Measurements from ENCODE around the gene FMNL1. TPM values are rescaled to one million over a fixed set of nuclear protein-coding genes. Genes with fewer than 3 reads are reported as not detected.

Gene FMNL1
- total and polyA plus RNA-seq, 12 donors = 0.72 to 31.9 (median 13.8) TPM

DNA sequence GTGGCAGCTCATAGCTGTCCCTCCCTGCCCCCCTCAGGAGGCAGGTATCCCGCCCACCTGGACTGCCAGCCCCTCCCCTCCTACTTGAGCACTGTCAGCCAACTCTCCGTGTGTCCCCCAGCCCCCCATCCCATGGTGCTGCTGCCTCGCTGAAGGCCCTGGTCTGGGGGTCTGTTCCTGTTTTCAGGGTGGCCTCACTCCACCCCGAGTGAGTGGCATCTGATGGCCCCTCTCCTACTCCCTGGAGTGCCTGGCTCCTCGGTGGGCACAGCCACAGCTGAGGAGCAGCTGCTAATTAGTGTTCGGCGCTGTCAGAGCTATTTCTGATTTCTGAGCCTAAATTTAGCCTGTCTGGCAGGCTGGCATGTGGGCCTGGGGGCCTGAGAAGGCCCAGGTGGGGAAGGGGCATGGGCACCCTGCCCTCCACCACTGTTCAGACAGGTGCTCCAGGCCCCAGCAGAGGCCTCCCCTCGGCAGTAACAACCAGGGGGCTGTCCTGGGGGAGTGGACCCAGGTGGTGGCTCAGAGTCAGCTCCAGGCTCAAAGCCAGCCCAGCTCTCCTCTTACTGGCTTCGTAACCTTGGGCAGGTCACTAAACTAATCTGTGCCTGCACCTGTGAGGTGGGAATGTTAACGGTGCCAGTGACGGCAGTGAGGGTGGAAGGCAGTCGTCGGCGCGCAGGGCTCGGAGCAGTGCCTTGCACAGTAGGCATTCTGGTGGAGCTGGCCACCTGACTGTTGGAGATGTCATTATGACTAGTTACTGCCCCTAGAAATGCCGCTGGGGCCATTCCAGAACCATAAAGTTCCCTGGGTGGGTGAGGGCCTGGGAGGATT, 6.5 kb downstream of the FMNL1 start:
- H3K9me3 ChIP-seq (replicated peaks in 1 of 3) = no peaks in the 10 kb centered on the region
- H3K4me1 ChIP-seq (replicated peaks in 1 of 2) = peaks cover 8 to 29% of the 10 kb centered on the region in 2 donors

GRCh38 chr17:45228763-45229539, 7.3 kb downstream of the FMNL1 start:
- 52 to 70% (median 63%) methylated on average over 10 to 19 of the region's 19 CpGs for WGBS, 4 donors
- intact Hi-C loops (cut with DNase I) = loop anchor here in 1 of 2 donors (10.0 kb wide), 1 partner anchor 606 kb away; no protein-coding TSS in a partner anchor
- peak overlapping the region in 3 of 5 donors; percentile 41 to 85 (median 61) for H3K27ac ChIP-seq
- H3K4me1 ChIP-seq (replicated peaks in 1 of 2) = peaks cover 8 to 29% of the 10 kb centered on the region in 2 donors
- peak; percentile 67 to 83 (median 75) for DNase-seq
- H3K27me3 ChIP-seq = no peaks in the 10 kb centered on the region
- TF ChIP-seq POLR2A (IDR thresholded peaks at IDR 0.05) = no peak
- TF ChIP-seq, protein P1, sequence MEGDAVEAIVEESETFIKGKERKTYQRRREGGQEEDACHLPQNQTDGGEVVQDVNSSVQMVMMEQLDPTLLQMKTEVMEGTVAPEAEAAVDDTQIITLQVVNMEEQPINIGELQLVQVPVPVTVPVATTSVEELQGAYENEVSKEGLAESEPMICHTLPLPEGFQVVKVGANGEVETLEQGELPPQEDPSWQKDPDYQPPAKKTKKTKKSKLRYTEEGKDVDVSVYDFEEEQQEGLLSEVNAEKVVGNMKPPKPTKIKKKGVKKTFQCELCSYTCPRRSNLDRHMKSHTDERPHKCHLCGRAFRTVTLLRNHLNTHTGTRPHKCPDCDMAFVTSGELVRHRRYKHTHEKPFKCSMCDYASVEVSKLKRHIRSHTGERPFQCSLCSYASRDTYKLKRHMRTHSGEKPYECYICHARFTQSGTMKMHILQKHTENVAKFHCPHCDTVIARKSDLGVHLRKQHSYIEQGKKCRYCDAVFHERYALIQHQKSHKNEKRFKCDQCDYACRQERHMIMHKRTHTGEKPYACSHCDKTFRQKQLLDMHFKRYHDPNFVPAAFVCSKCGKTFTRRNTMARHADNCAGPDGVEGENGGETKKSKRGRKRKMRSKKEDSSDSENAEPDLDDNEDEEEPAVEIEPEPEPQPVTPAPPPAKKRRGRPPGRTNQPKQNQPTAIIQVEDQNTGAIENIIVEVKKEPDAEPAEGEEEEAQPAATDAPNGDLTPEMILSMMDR (IDR thresholded peaks at IDR 0.05) = no peak
- H3K9me3 ChIP-seq (replicated peaks in 1 of 3) = no peaks in the 10 kb centered on the region
- no peak overlapping the region for H3K4me3 ChIP-seq
- H3K36me3 ChIP-seq (replicated peaks in 1 of 2) = no peaks in the 10 kb centered on the region

More for the DNA sequence above, 6.5 kb downstream of the FMNL1 start:
- TF ChIP-seq, protein P1 (IDR thresholded peaks at IDR 0.05) = no peak
- TF ChIP-seq POLR2A (IDR thresholded peaks at IDR 0.05) = no peak
- WGBS, 4 donors = 60 to 65% (median 64%) methylated on average over 4 to 17 of the region's 17 CpGs
- Histone ChIP-seq H3K36me3 (replicated peaks in 1 of 2) (no peaks in the 10 kb centered on the region), H3K27me3 (no peaks in the 10 kb centered on the region), H3K4me3 (no peak overlapping the region), H3K27ac (peak overlapping the region in 4 of 5 donors; percentile 33 to 85 (median 51))
- intact Hi-C loops (cut with DNase I) = loop anchor here in 1 of 2 donors (10.0 kb wide), 1 partner anchor 607 kb away; no protein-coding TSS in a partner anchor
- peak in 1 of 7 donors; percentile 16 for DNase-seq

GRCh38 chr17:45229681-45230409, 8.2 kb downstream of the FMNL1 start:
- no peaks in the 10 kb centered on the region for H3K9me3 ChIP-seq (replicated peaks in 1 of 3)
- H3K4me1 ChIP-seq (replicated peaks in 1 of 2) = peaks cover 8 to 29% of the 10 kb centered on the region in 2 donors
- peak overlapping the region in 2 of 5 donors; percentile 61 to 85 for H3K27ac ChIP-seq
- H3K36me3 ChIP-seq (replicated peaks in 1 of 2) = no peaks in the 10 kb centered on the region
- intact Hi-C loops (cut with DNase I) = loop anchor here in 1 of 2 donors (10.0 kb wide), 1 partner anchor 605 kb away; no protein-coding TSS in a partner anchor
- 78 to 90% (median 83%) methylated on average over 6 to 16 of the region's 16 CpGs for WGBS, 4 donors
- DNase-seq = no peak
- TF ChIP-seq POLR2A (IDR thresholded peaks at IDR 0.05) = no peak
- TF ChIP-seq, protein P1 (IDR thresholded peaks at IDR 0.05) = no peak
- H3K27me3 ChIP-seq = no peaks in the 10 kb centered on the region
- H3K4me3 ChIP-seq = no peak overlapping the region

All from adrenal gland (tissue), 12 donors.